ENCODE results near the gene LDHB.

DNA sequence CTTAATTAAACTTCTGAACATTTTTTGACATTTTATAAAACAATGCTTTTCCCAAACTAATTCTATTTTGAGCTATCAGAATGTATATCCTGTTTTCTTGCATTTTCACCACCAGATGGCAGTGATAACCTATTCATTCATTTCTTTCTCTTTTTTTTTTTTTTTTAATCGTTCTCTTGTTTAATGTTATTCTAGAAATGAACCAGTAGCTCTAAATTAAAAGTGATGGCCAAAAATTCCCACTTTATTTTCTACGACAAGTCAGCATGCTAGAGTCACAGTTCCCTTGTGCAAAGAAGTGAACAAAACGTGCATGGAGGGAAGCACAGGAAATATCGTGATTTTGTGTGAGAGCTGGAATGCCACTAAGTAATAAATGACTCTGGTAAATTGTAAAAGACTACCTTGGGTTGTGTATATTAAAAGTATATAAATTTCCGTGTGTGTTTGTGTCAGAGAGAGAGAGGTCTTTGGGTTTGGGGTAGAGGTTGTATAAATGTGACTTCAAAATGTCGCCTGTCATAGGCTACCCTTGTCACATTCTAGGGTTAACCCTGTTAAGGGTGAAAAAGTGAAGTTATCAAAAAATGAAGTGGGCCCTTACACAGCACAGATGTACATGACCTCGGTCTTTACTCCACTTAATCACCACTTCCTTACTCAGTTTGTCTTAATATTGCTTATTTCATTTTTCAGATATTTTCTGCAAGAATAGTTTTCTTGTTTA lies 40.4 kb upstream of the LDHB start:
- TF ChIP-seq EP300 (IDR thresholded peaks at IDR 0.05): no peak
- no peak for TF ChIP-seq POLR2A (IDR thresholded peaks at IDR 0.05)
